Gastrocnemius medialis (tissue), 4 donors: Measurements from ENCODE around the gene DENND2D.

ENCODE experiments used
- CTCF ChIP-seq, 5 experiments: fragments of 450-650 bp in 3 of 5; fragments of 200-600 bp in 2 of 5; sonication (generic) in 2 of 5; IDR thresholded peaks in 4 of 5; conservative IDR thresholded peaks in 1 of 5; 1 replicate in 4 of 5; 2 replicates in 1 of 5; pipeline ENCODE4 v1.5.1; 2016 to 2019; ENCODE audit warnings: antibody characterized with exemption in 5 of 5, mild to moderate bottlenecking in 3 of 5, moderate library complexity in 3 of 5
- POLR2A ChIP-seq, 2 donors: fragments of 450-650 bp; IDR thresholded peaks; one replicate each; pipeline ENCODE4 v1.6.1; 2017; ENCODE audit warnings: antibody characterized with exemption in 2 of 2, mild to moderate bottlenecking in 2 of 2, moderate library complexity in 2 of 2

DNA sequence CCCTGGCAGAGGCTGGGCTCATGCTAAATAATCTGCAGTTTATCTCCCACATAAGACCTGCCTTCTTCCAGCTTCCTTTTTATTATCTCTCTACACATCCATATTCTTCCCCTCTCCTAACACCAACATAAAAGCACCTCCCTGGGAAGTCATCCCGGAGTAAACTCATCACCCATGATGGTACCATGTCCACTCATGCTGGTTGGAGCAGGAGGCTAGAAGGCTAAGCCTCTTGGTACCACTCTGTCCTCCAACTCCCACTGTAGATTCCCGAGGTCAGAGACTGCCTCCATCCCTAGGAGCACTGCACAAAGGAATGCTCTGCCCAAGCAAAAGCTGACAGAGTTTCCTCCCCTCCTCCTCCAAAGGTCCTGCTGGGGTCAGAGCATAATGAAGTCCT, 4.2 kb downstream of the DENND2D start:
- TF ChIP-seq POLR2A (IDR thresholded peaks at IDR 0.05) (no peak), CTCF (IDR thresholded peaks at IDR 0.05 in 4 of 5, conservative IDR thresholded peaks at IDR 0.05 in 1 of 5) (no peak)
